ENCODE measurements around the gene HS3ST1.
"Not testable (repeated sequence)": the region's sequence is repeated elsewhere in the genome, so short reads cannot be mapped to it uniquely, and the experiment has no call there.

HS3ST1 gene

DNA sequence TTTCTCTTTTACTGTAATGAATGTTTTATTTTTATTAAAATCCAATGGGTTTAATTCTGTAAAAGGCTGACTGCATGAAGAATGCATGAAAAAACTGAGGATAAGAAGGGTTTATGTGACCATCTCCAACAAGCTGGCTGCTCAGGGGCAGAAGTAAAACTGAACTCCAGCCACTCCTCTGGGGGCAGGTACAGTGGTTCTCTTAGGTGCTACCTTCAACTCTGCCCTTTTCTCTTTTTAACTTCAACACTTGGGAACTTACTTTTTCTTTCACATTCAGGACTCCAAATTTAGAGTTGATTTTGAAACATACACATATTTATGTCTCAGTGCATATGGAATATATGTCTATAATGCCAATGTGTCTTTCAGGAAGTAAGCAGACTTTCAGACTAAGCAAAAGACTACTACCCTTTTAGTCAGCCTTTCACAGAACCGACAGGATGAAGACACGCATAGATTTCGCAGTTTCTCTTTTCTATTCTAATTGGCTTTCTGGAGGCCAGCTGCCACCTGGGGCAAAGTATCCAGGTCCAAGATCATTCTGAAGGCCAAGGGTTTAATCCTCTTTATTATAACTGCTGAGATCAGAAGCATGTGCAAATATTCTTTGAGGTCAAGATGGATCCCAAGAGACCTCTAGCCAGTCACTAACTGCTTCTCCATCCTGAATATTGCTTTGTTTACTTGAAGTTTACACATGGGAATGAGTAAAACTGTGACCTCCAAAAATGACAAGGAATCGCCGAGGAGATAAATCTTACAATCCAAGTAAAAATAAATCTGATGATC, 30.7 kb downstream of the HS3ST1 start:
- DNase-seq = no peak

DNA sequence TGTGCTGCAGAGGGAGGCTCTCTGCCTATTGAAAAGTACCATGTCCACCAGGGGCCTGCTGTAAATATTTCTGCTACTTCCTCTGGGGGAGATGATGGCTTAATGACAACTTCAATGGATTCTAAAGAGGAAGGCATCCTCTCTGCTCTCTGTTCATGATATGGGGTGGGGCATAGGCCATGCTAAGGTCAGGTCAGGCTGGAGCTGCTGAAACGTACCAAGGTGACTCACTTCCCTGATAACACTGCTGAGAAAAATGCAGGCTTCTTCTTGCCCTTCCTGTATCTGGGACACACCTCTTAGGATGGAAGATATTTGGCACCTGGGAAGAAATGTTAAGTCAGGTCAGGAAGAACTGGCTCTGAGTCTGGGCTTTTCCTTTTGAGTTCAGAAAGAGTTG, 31.5 kb downstream of the HS3ST1 start:
- no peak for DNase-seq

DNA sequence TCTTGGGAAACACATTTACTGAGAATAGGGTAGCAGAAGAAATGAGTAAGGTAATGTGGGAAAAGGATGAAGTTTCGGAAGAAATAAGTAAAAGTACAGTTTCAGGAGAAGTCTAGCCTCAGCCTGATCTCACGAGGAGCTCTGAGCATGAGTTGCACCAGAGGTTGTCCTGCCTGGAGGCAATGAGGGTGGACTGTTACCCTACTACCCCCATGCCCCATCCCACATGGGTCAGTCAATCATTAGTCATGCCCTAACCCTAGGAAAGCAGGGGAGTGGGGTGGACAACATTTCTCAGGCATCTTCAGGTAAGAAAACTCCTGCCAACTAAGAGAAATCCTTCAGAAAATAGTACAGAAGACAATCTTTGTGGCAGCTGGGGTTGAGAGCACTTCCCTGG, 35.1 kb downstream of the HS3ST1 start:
- no peak for DNase-seq

DNA sequence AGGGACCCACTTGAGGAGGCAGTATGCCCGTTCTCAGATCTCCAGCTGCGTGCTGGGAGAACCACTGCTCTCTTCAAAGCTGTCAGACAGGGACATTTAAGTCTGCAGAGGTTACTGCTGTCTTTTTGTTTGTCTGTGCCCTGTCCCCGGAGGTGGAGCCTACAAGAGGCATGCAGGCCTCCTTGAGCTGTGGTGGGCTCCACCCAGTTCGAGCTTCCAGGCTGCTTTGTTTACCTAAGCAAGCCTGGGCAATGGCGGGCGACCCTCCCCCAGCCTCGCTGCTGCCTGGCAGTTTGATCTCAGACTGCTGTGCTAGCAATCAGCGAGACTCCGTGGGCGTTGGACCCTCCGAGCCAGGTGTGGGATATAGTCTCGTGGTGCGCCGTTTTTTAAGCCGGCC, 44.6 kb downstream of the HS3ST1 start:
- DNase-seq = not testable (repeated sequence)

DNA sequence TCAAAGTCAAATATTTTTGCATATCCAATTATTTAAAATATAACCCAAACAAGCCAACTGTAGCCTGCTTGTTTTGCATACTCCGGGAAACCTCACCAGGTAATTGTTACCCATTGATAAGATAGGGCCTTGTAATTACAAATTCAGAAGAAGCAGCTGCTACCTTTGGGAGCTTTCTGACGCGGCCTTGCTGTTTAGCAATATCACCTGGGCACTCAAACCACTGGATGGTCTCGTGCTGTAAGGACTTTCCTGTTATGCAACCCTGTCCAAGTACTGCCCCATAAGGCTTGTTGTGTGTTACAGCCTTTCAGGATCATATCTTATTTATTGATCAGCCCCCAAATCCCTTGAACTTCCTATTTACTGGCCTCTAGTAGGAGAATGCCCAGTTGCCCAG, 52.1 kb downstream of the HS3ST1 start:
- no peak for DNase-seq

DNA sequence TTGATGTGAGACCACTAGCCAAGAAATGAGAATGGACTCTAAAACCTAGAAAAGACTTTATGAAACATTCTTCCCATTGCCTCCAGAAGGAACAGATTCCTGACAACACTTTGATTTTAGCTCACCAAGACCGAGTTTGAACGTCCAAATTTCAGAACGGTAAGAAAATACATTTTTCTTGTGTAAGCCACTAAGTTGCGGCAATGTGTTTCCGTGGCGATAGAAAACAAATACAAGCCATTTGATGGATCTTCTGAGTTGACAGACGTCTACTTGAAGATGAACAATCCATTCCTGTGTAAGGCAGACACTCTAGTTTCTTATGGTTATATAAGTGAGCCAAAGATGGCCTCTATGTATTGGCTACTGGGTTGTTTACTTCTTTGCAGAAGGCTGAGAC, 52.5 kb downstream of the HS3ST1 start:
- no peak for DNase-seq

DNA sequence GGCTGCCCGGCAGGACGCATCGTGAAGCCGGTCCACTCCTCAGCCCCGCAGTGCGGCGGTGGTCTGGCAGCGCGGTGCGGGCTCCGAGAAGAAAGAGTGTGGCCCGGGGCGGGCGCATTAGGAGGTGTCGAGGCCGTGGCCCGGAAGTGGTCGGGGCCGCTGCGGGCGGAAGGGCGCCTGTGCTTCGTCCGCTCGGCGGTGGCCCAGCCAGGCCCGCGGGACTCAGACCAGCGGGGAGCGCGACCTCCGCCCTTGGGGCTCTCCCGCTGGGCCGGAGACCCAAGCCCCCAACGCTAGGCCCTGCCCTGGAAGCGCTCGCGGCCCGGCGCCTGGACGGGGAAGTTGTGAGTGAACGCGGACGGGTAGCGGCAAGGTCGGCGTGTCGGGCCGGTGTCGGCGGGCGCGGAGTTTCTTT, 60.0 kb downstream of the HS3ST1 start:
- DNase-seq = no peak

DNA sequence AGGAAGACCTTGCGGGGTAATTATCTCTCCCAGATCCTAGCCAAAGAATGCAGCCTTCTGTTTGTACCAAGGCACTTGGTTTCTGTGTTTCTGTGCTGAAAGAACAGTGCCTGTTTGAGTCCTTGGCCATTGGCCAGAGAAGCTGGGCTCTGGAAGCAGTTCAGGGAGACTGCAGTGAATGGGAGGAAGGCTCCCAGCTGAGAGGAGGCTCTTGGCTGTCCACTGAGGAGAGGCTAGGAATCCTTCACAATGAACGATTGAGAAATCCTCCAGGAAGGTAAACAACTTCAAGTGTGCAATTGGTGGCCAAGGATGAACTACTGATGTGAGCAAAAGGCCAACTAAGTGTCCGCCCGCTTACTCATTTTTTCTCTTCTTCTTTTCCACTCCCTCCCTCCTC, 61.3 kb downstream of the HS3ST1 start:
- no peak for DNase-seq

DNA sequence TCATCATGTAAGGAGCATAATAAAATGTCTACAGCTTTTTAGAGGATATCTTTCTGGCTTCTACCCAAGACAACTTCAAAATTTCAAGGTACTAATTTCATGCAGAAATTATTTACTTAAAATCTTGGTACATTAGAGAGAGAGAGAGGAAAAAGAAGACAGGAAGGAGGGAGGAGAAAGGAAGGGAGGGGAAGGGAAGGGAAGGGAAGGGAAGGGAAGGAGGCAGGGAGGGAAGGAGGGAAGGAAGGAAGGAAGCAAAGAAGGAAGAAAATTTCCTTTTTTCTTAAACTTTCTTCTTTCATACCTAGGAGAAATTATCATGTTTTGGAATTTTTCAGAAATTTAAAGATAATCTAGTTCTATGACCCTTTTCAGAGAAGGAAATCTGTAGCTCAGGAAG, 61.8 kb downstream of the HS3ST1 start:
- DNase-seq = no peak

DNA sequence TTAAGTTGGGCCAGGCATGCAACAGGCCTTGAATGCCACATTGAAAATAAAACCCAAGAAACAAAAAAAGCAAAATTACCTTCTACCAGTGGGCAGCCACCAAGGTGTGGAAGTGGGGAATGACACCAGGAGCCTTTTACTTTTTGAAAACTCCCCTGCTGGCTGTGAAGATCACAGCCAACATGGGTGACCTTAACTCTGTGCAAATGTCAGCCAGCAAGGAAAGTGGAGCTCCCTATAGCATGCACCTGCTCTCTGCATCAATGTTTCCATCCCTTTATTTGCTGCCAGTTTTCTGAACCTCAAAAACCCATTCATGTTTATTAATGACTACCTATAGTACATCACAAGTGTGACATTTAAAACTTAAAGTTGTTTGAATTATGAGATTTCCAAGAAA, 63.7 kb downstream of the HS3ST1 start:
- DNase-seq = no peak

DNA sequence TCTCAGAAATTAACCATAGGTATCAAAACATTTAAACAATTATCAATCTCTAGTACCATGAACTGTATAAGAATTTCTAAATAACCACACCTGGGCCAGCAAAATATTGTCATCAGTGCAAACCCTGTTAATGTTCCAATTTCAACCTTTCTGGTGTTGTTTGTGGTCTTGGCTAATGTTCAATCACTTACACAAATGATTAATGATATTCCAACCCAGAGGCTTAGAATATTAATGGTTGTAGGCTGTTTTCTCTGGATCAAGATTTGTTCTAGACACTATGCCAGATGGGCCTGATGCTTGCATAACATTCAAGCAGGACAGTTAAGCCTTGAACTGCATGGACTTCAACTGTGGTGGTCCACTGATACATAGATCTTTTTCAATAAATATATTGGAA, 69.1 kb downstream of the HS3ST1 start:
- DNase-seq = no peak

DNA sequence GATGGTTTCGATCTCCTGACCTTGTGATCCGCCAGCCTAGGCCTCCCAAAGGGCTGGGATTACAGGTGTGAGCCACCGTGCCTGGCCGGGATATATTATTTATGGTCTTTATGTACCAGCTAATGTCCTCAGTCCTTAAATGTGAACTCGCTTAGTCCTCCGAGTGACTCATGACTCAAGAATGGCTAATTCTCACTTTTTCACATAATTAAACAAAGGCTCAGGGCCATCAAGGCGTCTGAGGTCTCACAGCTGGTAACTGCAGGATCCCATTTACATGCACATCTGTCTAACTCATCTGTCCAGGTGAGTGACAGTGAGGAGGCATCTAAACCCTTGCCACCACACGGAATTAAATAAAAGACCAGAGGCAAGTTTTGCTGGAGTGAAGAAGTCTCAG, 73.5 kb downstream of the HS3ST1 start:
- no peak for DNase-seq

DNA sequence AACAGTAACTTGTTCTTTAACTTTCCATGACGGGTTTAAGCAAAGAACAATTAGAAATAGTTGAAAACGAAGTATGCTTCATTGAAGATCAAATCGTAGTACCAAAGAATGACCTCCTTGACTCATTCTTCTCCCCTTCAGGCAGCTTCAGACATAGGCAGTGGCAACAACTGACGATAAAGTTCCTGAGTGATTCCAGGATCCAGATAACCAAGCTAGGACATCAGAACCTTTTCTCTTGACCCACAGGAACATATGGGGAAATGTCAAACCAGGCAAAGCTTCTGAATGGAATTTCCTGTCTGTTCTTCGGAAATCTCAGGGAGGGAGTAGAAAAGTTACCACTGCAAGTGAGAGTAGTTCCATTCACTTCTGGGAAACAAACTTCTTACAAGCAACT, 74.2 kb downstream of the HS3ST1 start:
- no peak for DNase-seq

DNA sequence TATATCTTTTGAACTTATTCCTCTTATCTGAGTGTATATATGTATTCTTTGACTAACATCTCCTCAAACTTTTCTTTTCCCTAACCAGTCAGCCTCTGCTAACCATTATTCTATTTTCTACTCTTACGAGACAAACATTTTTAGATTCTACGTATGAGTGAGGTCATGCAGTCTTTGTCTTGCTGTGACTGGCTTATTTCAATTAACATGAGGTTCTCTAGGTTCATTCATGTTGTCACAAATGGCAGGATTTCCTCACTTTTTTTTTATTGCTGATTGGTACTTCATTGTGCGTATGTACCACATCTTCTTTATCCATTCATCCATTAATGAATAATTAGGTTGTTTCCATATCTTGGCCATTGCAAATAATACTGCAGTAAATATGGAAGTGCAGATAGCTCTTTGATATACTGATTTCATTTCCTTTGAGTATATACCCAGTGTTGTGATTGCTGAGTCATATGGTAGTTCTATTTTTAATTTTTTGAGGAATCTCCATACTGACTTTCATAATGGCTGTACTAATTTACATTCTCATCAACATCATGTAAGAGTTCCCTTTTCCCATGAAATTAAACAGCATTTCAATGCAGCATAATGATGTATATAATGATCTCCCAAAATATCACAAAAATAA, 80.1 kb downstream of the HS3ST1 start:
- no peak for DNase-seq

DNA sequence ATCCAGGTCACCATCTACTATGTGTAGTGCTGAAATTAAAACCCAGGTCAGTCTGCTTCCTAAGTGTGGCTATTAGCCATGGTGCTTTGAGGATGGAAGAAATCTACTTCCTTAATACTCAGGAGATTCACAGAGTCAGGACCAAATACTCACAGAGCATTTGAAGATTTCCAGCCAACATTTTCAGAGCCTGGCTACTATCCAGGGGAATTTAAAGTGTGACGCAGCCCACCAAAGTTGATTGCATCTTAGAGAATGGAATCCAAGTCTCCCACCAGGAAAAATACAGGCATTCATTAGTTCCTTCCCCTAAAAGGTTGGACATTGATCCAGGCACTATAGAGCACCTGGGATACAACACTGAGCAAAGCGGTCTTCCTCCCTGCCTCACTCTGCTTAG, 83.8 kb downstream of the HS3ST1 start:
- DNase-seq = no peak

DNA sequence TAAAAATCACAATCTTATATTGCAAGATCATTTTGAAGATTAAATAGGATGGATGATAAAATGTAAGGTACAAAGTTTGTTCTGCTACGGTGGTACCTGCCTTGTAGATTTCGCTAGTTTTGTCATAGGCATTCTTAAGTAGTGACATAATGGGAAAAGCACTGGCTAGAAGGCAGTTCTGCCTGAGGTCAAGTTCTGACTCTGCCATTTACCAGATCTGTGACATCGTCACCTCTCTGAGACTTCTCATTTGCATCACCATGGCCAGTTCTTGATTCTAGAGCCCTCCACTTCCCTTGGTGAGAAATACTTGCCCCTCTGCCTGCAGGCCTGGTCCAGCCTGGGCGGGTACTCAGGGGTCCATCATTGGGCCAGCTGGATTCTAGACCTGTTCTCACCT, 85.2 kb downstream of the HS3ST1 start:
- no peak for DNase-seq

Measured in T1000 (cell line).